Mesothelial cell of epicardium (in vitro differentiated cells): ENCODE data around the gene PRM3. TPM values are rescaled to one million over a fixed set of nuclear protein-coding genes. Genes with fewer than 3 reads are reported as not detected.

Source experiments
- DNase-seq, 2 experiments: peaks; one replicate each; pipeline ENCODE4 v3.0.0; 2021; ENCODE audit warnings: low spot score in 2 of 2; ENCODE audit not compliant: unreplicated experiment in 2 of 2
- H3K27ac Mint-ChIP-seq: 2 replicates; pipeline ENCODE4 v1.8.0; 2021; ENCODE audit warnings: mixed read lengths
- H3K27me3 Mint-ChIP-seq: 2 replicates; pipeline ENCODE4 v1.8.0; 2021; ENCODE audit warnings: low read depth, mixed read lengths
- H3K36me3 Mint-ChIP-seq: 2 replicates; pipeline ENCODE4 v1.8.0; 2021; ENCODE audit warnings: mixed read lengths
- H3K4me1 Mint-ChIP-seq: 2 replicates; pipeline ENCODE4 v1.8.0; 2021; ENCODE audit warnings: mixed read lengths
- H3K4me3 Mint-ChIP-seq: 2 replicates; pipeline ENCODE4 v1.8.0; 2021; ENCODE audit warnings: mild to moderate bottlenecking, moderate library complexity, mixed read lengths
- H3K9me3 Mint-ChIP-seq: 2 replicates; pipeline ENCODE4 v1.8.0; 2021; ENCODE audit warnings: mixed read lengths
- CTCF ChIP-seq: fragments of 200-600 bp; sonication (generic); IDR thresholded peaks from one replicate; pipeline ENCODE4 v1.5.0; 2021; ENCODE audit warnings: antibody characterized with exemption; ENCODE audit not compliant: unreplicated experiment
- total RNA-seq: library from RNA; stranded (reverse); gene quantifications from 3 replicates; pipeline ENCODE4 v1.2.1, GENCODE V29; 2021

PRM3 gene
- total RNA-seq, 1 donor from 2014 or later: not detected

- peak overlapping the region; percentile 82 for H3K27ac Mint-ChIP-seq
- no peaks in the 10 kb centered on the region for H3K36me3 Mint-ChIP-seq
- peak in 1 of 2 experiments; percentile 50 for DNase-seq
- peak overlapping the region; percentile 7 for H3K4me3 Mint-ChIP-seq
- H3K9me3 Mint-ChIP-seq: no peaks in the 10 kb centered on the region
- H3K27me3 Mint-ChIP-seq: no peaks in the 10 kb centered on the region
- H3K4me1 Mint-ChIP-seq: peaks cover 32% of the 10 kb centered on the region
- TF ChIP-seq CTCF: no peak
These were observed 24.2 kb upstream of the PRM3 start for GRCh38 chr16:11297492-11298142.

GRCh38 chr16:11296706-11297491 is 23.5 kb upstream of the PRM3 start:
- Mint-ChIP-seq H3K4me3 (no peak overlapping the region), H3K27ac (peak overlapping the region; percentile 82)
- no peak for DNase-seq

GRCh38 chr16:11296351-11296705 is 22.9 kb upstream of the PRM3 start:
- H3K27ac Mint-ChIP-seq: peak overlapping the region; percentile 82
- DNase-seq: no peak
- H3K4me3 Mint-ChIP-seq: no peak overlapping the region
- H3K9me3 Mint-ChIP-seq: no peaks in the 10 kb centered on the region
- TF ChIP-seq CTCF: no peak
- H3K36me3 Mint-ChIP-seq: no peaks in the 10 kb centered on the region
- peaks cover 28% of the 10 kb centered on the region for H3K4me1 Mint-ChIP-seq
- H3K27me3 Mint-ChIP-seq: no peaks in the 10 kb centered on the region

More at GRCh38 chr16:11296706-11297491, 23.5 kb upstream of the PRM3 start:
- Mint-ChIP-seq H3K4me1 (peaks cover 27% of the 10 kb centered on the region), H3K36me3 (no peaks in the 10 kb centered on the region), H3K27me3 (no peaks in the 10 kb centered on the region), H3K9me3 (no peaks in the 10 kb centered on the region)
- TF ChIP-seq CTCF: no peak

- Mint-ChIP-seq H3K27me3 (no peaks in the 10 kb centered on the region), H3K27ac (no peak overlapping the region), H3K4me3 (no peak overlapping the region), H3K4me1 (peaks cover 32% of the 10 kb centered on the region), H3K9me3 (no peaks in the 10 kb centered on the region), H3K36me3 (no peaks in the 10 kb centered on the region)
- DNase-seq: no peak
- no peak for TF ChIP-seq CTCF
These were observed 22.2 kb upstream of the PRM3 start for GRCh38 chr16:11295672-11296071.

GRCh38 chr16:11292076-11292748 is 18.8 kb upstream of the PRM3 start:
- Mint-ChIP-seq H3K9me3 (no peaks in the 10 kb centered on the region), H3K4me3 (no peak overlapping the region), H3K36me3 (no peaks in the 10 kb centered on the region), H3K27ac (no peak overlapping the region), H3K4me1 (peaks cover 23% of the 10 kb centered on the region), H3K27me3 (no peaks in the 10 kb centered on the region)
- TF ChIP-seq CTCF: no peak
- DNase-seq: no peak
